Measurements from ENCODE around the gene NLRP6.
"Not testable (repeated sequence)": the region's sequence is repeated elsewhere in the genome, so short reads cannot be mapped to it uniquely, and the experiment has no call there.

Gene NLRP6

DNA sequence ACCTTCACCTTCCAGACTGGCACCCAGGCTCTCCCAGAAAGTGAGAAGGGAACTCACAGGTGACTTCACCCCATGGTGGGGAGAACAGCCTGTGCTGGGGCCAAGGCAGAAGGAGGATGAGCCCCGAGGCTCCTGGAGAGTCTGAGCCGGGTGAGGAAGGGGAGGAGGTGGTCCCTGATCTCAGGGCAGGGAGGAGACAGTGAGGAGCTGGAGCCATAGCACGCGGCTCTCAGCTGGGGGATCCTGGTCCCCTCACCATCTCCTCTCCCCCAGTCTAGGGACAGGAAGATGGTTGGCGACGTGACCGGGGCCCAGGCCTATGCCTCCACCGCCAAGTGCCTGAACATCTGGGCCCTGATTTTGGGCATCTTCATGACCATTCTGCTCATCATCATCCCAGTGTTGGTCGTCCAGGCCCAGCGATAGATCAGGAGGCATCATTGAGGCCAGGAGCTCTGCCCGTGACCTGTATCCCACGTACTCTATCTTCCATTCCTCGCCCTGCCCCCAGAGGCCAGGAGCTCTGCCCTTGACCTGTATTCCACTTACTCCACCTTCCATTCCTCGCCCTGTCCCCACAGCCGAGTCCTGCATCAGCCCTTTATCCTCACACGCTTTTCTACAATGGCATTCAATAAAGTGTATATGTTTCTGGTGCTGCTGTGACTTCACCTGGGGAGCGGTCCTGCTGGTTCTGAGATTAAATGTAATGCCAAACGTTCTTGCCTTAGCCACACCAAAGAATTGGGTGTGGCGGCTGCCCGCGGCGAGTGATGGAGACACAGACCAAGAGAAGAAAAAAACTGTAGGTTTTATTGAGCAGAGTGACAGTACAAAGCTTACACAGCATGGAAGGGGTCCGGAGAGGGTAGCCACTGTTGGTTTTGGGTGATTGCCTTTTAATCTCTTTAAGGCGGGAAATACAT lies 30.8 kb downstream of the NLRP6 start:
- DNase-seq (ENCODE audit: low read depth), result not testable (repeated sequence)

DNA sequence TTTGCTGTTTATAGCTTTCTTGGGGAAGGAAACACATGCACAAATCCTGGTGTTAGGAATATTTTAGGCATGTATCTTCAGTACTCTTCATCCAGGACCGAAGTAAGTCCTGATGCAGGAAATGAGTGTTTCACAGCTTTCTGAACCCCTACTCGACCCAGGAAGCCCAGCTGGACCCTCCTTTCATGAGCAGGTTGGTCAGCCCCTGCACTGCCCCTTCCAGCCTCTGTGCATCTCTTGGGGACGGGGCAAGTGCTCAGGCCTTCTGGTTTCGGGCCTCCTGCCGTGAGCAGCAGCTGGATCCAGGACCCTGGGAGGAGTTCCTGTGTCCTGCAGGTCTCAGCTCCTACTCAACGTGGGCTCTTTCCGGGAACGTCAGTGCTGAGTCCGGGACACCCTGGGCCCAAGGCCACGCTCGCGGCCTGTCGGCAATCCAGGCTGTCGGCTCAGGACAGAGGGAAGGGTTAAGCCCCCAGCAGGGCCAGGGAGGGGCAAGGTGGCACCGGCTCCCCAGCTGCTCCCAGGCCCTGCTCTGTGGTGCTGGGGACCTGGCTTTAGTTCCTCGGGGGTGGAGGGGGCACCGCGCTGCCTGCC lies 31.9 kb downstream of the NLRP6 start:
- DNase-seq (ENCODE audit: low read depth), result not testable (repeated sequence)

GRCh38 chr11:311013-311748 lies 33.0 kb downstream of the NLRP6 start:
- not testable (repeated sequence) for DNase-seq (ENCODE audit: low read depth)

DNA sequence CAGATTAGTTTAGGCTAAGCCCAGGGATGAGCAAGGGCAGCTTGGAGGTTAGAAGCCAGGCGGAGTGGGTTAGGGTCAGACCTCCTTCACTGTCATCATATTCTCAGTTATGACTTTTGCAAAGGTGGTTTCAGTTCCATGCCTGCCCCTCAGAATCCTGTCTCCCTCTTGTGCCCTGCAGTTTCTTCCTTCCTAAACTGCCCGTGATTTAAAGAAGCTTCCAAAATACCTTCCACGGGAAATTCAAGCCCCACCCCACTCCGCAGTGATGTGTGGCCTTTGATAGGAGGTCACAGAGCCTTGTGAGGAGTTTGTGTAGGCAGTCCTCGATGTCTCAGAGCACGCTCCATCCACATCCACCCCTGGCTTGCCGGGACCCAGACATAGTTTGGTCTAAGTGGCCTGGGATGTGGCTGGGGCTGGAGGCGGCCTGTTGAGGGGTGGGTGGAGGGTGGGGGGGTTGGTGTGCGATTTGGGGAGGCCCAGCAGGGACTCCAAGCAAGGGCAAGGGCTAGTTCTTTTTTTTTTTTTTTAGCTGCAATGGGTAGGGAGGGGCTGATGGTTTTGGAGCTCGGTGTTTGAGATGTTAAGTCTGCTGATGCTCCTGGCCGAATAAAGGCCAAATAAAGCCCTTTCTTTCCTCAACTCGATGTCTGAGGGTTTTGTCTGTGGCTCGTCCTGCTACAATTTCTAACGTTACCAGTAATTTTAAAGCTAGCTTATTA lies 34.0 kb downstream of the NLRP6 start:
- DNase-seq (ENCODE audit: low read depth), result no peak

- no peak for DNase-seq (ENCODE audit: low read depth)
Measured at GRCh38 chr11:313304-313786, 35.1 kb downstream of the NLRP6 start.

- DNase-seq (ENCODE audit: low read depth), result no peak
Measured at GRCh38 chr11:313787-314553, 35.8 kb downstream of the NLRP6 start, which contains the start of gene IFITM1. IFITM1 (plus strand) TSS chr11:314040; CDS start chr11:314171, 131 bp downstream.

- DNase-seq (ENCODE audit: low read depth), result not testable (repeated sequence)
Measured at GRCh38 chr11:314554-314875, 36.3 kb downstream of the NLRP6 start.

GRCh38 chr11:315051-315481 lies 36.9 kb downstream of the NLRP6 start:
- DNase-seq (ENCODE audit: low read depth), result no peak

DNA sequence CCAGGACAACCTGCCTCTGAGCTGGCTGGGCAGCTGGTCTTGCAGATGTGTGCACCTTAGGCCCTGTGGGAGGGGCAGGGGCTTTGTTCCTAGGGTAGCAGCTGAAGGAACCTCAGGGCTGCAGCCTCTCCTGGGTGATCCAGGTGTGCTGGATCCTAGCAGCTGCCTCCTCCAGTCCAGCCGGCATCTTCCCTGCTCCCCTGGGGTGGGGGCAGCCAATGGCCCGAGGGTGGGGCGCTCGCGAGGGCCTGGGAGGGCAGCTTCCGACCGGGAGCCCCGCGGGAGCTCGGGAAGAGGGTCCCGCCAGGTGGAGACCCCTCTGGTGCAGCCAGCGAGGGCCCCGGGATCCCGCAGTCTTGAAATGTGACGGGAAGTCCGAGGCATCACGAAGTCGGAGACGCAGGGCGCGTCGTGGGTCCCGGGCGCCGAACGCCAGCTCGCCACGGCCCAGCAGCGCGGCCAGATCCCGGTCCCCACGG lies 37.3 kb downstream of the NLRP6 start:
- no peak for DNase-seq (ENCODE audit: low read depth)

DNA sequence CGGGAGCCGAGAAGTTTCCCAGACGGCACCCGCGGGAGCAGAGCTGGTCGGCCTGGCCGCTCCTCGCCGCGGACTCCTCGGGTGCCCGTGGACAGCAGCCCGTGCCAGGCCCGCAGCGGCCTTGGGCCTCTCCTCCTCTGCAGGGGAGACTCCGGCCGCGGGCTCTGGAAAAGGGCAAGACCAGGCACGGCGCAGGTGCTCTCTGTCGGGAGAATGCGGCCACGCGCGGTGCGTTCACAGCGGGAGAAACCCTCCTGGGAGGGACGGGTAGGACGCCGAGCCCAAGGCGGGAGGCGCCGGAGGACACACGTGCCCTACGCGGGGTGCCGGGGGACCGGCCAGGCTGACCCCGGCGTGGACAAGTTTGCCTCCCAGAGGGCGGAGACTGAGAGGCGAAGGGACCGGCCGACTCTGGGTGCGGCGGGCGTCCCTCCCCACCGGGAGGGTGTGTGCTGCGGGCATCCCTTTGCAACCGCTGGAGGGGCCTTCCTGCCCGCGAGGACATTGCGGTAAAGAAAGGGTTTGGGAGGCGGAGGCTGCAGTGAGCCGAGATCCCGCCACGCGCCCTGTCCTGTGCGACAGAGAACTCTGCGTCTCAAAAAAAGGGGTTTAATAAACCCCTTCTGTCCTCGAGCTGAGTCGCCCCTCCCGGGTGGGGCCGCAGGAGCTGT lies 38.0 kb downstream of the NLRP6 start:
- no peak for DNase-seq (ENCODE audit: low read depth)

DNA sequence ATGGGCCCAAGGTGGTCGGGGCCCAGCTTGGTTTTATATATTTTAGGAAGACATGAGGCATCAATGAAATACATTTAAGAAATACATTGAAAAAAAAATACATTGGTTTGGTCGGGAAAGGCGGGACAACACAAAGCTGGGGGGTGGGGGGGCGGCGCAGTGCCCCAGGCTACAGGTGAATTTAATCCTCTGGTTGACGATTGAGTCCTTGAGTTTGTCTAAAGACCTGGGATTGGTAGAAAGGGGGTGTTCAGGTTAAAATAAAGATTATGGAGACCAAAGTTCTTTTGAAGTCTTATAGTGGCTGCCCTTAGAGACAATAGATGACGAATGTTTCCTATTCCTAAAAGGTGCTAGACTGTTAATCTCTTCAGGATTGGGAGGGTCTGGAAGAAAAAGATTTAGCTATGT lies 38.7 kb downstream of the NLRP6 start:
- DNase-seq (ENCODE audit: low read depth), result no peak

- not testable (repeated sequence) for DNase-seq (ENCODE audit: low read depth)
Measured at GRCh38 chr11:317668-318404, 39.6 kb downstream of the NLRP6 start.

DNA sequence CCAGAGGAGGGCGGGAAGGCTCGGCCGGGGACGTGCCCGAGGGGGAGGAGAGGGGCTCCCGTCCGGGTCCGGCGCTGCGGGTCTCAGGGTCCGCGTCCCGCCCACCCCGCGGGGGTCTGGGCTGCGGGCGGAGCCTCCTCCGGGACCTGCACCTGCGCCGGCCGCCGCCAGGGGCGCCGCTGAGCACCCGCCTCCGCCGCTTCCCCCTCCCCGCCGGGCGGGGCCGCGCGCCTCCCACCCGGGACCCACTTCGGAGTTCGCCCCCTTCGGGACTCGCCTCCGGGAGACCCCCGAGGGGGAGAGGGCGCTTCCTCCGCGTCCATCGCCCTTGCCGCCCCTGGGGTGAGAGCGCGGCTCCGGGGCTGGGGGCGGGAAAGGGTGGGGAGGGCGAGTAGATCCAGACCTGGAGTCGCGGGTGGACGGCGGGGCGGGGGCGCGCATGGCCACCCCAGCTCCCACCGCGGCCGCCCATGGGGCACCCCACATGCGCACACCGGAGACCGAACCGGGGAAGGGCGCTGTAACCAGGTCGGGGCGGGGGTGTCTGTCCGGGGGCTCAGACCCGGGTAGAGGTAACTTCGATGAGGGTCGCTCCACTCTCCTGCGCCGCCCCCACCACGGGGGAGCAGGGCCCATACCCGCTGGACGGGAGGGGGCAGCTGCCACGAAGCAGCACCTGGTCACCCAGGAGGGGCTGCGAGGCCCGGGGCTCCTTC lies 40.4 kb downstream of the NLRP6 start:
- not testable (repeated sequence) for DNase-seq (ENCODE audit: low read depth)

GRCh38 chr11:319121-319887 lies 41.1 kb downstream of the NLRP6 start:
- DNase-seq (ENCODE audit: low read depth), result not testable (repeated sequence)

DNA sequence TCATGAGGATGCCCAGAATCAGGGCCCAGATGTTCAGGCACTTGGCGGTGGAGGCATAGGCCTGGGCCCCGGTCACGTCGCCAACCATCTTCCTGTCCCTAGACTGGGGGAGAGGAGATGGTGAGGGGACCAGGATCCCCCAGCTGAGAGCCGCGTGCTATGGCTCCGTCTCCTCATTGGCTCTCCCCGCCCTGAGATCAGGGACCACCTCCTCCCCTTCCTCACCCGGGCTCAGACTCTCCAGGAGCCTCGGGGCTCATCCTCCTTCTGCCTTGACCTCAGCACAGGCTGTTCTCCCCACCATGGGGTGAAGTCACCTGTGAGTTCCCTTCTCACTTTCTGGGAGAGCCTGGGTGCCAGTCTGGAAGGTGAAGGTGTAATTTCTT lies 41.7 kb downstream of the NLRP6 start:
- DNase-seq (ENCODE audit: low read depth), result not testable (repeated sequence)

DNA sequence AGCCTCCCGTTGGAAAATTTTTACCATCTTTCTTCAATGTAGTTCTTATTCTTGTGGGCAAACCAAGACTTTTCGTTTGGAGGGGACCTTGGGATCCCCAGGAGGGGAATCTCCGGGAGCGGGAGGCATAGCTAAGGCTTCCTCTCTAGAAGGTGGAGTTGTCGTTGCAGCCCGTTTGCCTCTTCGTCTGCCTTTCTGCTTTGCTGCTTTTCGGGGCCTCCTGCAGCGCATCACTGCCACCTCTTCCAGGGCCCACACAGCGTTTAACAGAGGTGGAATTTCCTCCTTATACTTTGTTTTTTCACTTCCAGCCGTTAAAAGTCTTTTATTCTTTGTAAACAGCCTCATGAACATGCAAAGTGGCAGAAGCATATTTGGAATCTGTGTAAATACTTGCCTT lies 45.9 kb downstream of the NLRP6 start:
- DNase-seq (ENCODE audit: low read depth), result no peak

GRCh38 chr11:324593-325517 lies 46.6 kb downstream of the NLRP6 start:
- DNase-seq (ENCODE audit: low read depth), result not testable (repeated sequence)

Data from stimulated activated CD8-positive, alpha-beta memory T cell treated with anti-CD3 and anti-CD28 coated beads, Interleukin-12 subunit alpha, Interleukin-12 subunit beta, amount 100 ng/mL, for 1 hour (primary cell).